ENCODE results near the gene CIAO3.
A peak's percentile ranks its signal among the peaks of the same experiment; 100 is the strongest.
"Not testable (repeated sequence)": the region's sequence is repeated elsewhere in the genome, so short reads cannot be mapped to it uniquely, and the experiment has no call there.

Gene CIAO3

GRCh38 chr16:740764-741505 lies at the start of gene CIAO3:
TSS of gene CIAO3 (minus strand) at chr16:740997. CDS start at chr16:740985, 12 bp downstream.
- peak; percentile 89 for DNase-seq

- no peak for DNase-seq
Measured at GRCh38 chr16:790086-790485, 49.3 kb upstream of the CIAO3 start.

DNA sequence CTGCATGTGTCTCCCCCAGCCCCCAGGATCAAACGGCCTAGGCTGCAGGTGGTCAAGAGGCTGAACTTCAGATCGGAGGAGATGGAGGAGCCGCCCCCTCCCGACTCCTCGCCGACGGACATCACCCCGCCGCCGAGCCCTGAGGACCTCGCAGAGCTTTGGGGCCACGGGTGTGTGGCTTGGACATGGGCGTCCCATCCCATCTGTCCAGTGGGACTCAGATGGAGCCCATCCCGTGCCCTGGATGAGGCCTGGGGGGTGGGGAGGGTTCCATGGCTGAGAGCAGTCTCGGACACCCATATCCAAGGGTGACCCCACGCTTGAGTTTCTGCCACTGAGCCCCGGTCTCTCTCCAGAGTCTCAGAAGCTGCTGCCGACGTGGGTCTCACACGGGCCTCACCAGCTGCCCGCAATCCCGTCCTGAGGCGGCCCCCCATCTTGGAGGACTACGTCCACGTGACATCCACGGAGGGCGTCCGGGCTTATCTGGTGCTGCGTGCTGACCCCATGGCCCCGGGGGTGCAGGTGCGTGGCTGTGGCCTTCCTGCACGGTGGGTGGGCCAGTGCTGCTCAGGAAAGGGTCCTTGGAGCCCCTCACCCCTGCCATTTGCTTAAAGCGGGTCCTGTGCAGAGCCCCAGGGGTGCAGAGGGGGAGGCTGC lies 48.5 kb upstream of the CIAO3 start:
- no peak for DNase-seq

- DNase-seq, result peak; percentile 92
Measured at GRCh38 chr16:788399-789126, 47.8 kb upstream of the CIAO3 start, which contains the start of gene CHTF18. TSS of gene CHTF18 (plus strand) at chr16:788620. CDS start at chr16:788685, 65 bp downstream.

- no peak for DNase-seq
Measured at GRCh38 chr16:787978-788398, 47.2 kb upstream of the CIAO3 start, which contains the start of gene RPUSD1. TSS of gene RPUSD1 (minus strand) at chr16:788381. CDS start at chr16:787737, 644 bp downstream.

DNA sequence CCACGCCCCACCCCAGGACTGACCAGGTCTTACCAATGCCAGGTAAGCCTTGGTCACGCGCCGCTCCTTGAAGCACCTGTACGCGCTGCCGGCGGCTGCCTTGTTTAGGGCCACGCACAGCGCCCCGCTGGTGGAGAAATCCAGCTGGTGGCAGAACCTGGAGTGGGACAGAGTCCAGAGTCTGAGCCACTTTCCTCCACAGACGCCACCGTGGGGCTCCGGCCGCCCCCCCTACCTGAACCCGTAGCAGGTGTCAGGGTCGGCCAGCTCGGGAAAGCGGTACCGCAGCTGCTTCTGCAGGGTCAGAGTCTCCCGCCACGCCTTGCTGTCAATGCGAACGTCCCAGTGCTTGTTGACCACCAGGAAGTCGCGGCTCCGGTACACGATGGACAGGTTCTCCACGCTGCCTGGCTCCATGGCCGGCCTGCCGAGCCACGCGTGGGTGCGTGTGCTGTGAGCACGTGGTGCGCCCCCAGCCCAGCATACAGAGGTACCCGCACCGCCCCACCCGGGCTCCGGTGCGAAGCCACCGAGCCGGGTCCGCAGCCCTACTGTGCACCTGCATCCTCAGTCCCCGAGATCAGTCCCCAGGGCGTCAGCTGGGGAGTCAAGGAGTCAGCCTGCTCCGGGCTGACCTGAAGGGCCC lies 46.6 kb upstream of the CIAO3 start:
- DNase-seq, result no peak

GRCh38 chr16:785563-786535 lies 45.1 kb upstream of the CIAO3 start:
- DNase-seq, result peak; percentile 75

GRCh38 chr16:784431-784830 lies 43.6 kb upstream of the CIAO3 start:
- DNase-seq, result no peak

DNA sequence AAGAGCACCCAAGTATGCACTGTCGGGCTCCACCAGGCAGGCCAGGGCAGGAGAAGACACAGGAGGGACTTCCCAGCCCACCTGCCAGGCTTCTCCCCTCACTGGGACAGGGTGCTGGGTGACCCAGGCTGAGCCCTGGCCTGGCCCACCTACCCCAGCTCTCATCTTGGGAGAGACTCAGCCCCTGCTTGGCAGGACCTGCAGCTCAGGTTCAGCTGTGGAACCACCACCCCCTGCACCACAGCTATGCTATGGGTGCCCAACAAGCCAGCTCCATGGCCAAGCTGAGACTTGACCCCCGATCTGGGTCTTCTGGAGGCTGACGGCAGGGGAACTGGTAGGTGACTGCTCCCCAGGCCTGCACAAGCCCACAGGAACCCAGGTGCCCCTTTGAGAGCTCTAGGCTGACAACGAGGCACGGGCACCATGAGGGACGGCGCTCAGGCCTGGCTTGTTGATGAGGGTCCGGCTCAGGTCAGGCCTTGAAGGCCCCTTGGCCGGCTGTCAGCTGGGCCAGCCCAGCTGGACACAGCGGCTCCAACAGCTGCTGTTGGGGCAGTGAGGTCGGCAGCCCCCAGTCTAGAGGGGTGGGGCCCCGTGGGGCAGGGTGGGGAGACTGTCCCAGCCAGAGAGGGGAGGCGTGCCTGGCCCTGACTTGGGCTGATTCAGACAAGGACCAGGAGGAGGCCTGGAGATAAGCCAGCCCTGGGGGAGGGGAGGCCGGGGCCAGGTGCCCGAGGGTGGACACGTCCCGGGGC lies 42.8 kb upstream of the CIAO3 start:
- no peak for DNase-seq

GRCh38 chr16:782766-783403 lies 42.1 kb upstream of the CIAO3 start:
- no peak for DNase-seq

DNA sequence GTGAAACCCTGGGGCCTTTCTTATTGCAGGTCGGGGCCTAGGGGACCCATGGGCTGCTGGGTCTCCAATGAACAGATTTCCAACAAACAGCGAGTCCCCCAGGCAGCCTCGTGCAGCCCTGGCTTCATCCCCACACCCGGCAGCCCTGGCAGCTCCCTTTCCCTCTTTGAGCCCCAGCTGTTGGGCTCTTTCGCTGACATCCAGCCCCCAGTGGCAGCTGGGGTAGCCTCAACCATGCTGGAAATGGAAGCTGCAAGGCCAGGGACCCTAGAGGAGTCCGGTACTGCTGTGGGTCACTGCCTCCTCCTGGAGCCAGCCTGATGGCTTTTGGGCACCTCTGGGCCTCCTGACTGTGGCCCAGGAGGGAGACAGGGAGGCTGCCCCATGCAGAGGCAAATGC lies 41.5 kb upstream of the CIAO3 start:
- DNase-seq, result no peak

DNA sequence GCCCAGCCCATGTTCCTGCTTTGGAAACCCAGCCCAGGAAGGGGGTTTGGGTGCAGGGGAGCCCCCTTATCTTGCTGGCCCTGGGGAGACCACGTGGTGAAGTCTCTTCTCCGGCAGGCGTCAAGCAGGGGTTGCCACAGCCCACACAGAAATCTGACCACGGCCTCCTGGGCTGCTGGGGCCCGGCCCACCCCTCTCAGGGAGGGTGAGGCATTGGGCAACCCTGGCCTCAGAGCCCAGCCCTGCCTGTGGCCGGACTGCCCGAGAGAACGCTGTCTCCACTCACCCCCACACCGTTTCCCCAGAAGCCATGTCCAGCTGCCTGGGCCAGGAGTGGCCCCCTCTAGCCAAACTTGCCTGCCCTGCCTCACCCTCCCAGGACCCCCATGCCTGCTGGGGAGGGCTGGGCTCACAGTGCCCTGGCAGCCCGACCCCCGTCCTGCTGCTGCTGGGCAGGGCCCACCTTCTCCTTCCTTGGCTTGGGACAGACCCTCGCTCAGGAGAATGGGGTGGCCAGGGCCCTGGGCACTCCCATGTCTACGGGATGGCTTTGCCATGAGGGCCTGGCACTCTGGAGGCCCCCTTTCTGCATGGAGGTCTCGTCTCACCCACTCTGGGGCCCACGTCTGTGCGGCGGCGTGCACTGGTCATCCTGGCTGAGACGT lies 40.7 kb upstream of the CIAO3 start:
- no peak for DNase-seq

- no peak for DNase-seq
Measured at GRCh38 chr16:780296-780695, 39.5 kb upstream of the CIAO3 start.

DNA sequence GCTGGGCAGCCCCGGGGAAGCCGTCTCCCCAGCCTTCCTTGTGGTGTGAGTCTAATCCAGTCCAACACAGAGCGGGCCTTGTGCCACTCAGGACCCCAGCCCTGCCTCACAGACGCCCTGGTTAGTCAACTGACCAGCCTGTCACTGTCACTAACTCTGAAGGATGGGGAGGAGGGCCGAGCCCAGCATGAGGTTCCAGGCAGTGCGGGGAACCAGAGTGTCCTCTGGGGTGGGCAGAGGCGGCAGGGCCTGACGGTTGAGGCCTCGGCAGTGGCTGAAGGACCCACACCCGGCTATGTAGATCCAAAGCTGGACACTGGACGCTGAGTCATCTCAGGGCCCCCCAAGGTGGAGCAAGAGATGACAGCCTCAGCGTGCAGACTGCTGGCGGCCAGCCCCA lies 38.8 kb upstream of the CIAO3 start:
- DNase-seq, result no peak

GRCh38 chr16:778909-779527 lies 38.2 kb upstream of the CIAO3 start:
- no peak for DNase-seq

DNA sequence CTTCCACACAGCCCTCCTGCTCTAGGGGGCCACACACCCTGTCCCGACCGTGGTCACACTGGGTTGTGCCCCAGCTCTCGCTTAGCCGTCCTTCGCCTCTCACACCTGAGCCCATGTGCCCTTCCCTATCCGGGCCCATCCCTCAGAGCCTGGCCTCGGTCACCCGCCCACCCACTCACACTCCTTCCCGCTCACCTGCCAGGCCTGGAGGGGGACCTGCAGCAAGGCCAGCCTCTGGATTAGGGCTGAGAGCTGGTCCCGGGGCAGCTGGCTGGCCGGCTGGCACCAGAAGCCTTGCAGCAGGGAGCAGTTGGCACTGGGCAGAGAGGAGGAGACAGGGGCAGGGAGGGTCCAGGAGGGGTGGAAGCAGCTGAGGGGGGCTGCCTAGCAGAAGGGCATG lies 37.6 kb upstream of the CIAO3 start:
- DNase-seq, result no peak

- DNase-seq, result no peak
Measured at GRCh38 chr16:777826-778225, 37.0 kb upstream of the CIAO3 start.

GRCh38 chr16:776824-777223 lies 36.0 kb upstream of the CIAO3 start:
- no peak for DNase-seq

DNA sequence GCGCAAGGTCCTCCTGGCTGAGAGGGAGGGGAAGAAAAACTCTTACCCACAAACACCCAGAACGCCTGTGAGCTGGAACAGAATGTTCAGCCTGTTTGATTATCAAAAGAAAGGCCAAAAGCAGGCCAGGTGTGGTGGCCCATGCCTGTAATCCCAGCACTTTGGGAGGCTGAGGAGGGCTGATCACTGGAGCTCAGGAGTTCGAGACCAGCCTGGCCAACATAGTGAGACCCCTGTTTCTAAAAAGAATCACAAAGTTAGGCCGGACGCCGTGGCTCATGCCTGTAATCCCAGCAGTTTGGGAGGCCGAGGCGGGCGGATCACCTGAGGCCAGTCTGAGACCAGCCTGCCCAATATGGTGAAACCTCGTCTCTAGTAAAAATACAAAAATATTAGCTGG lies 35.5 kb upstream of the CIAO3 start:
- not testable (repeated sequence) for DNase-seq
